K562 (cell line): ENCODE results near the gene STK26. TPM values are rescaled to one million over a fixed set of nuclear protein-coding genes. Genes with fewer than 3 reads are reported as not detected.
A peak's percentile ranks its signal among the peaks of the same experiment; 100 is the strongest.

Source experiments
- EP300 ChIP-seq: IDR thresholded peaks from 2 replicates; pipeline ENCODE4 v1.6.1; 2012; ENCODE audit warnings: low read length, improper control_type of control experiment
- LEF1 ChIP-seq: fragments of 450-650 bp; IDR thresholded peaks from 2 replicates; pipeline ENCODE4 v1.6.1; 2016; ENCODE audit warnings: mild to moderate bottlenecking
- MLLT1 ChIP-seq, 2 experiments: fragments of 450-650 bp; IDR thresholded peaks; 2 replicates each; pipeline ENCODE4 v1.6.1; 2016
- NR2C1 ChIP-seq, 2 experiments: fragments of 450-650 bp; IDR thresholded peaks; 2 replicates each; pipeline ENCODE4 v1.6.1; 2017; ENCODE audit warnings: mild to moderate bottlenecking in 2 of 2, antibody characterized with exemption in 1 of 2, inconsistent platforms in 1 of 2, missing compliant biosample characterization in 1 of 2, missing genetic modification characterization in 1 of 2
- RBBP5 ChIP-seq: fragments of 200-600 bp; sonication (generic); IDR thresholded peaks from 2 replicates; pipeline ENCODE4 v1.6.1; 2012; ENCODE audit warnings: borderline replicate concordance, mild to moderate bottlenecking, low read length, control low read depth, inconsistent platforms; ENCODE audit not compliant: insufficient read depth, poor library complexity, severe bottlenecking
- SMARCA4 ChIP-seq: fragments of 450-650 bp; IDR thresholded peaks from 2 replicates; pipeline ENCODE4 v1.6.1; 2016
- TGIF2 ChIP-seq: sonication (generic); formaldehyde crosslinking; IDR thresholded peaks from 2 replicates; pipeline ENCODE4 v1.8.1; 2022; ENCODE audit warnings: mild to moderate bottlenecking, missing genetic modification reagents, moderate library complexity
- ZBTB9 ChIP-seq: fragments of 450-650 bp; formaldehyde crosslinking; IDR thresholded peaks from 2 replicates; pipeline ENCODE4 v1.4.0; 2020; ENCODE audit warnings: mild to moderate bottlenecking, moderate library complexity
- ZKSCAN1 ChIP-seq: fragments of 150-350 bp; IDR thresholded peaks from 2 replicates; pipeline ENCODE4 v1.6.1; 2016; ENCODE audit warnings: low read depth, low read length
- ZMIZ1 ChIP-seq, 2 experiments: fragments of 150-350 bp in 1 of 2; IDR thresholded peaks; 2 replicates each; pipeline ENCODE4 v1.6.1; 2012 to 2016; ENCODE audit warnings: low read depth in 2 of 2, low read length in 2 of 2, mild to moderate bottlenecking in 1 of 2, moderate library complexity in 1 of 2
- polyA plus RNA-seq, 8 experiments: library from polyadenylated mRNA; depleted of rRNA in 4 of 8; stranded (reverse) in 5 of 8; unstranded in 3 of 8; fragments of >200 nt; fragmentation: Nextera tagmentation in 2 of 8; fragmentation: Illumina TruSeq in 1 of 8; extraction: Ambion mirVana in 2 of 8; extraction: Trizol in 1 of 8; gene quantifications; 2 replicates each; pipeline versions ENCODE4 v1.2.1 to v1.2.3, GENCODE V29; 2011 to 2014; ENCODE audit warnings: inconsistent platforms in 1 of 8, missing spikeins in 1 of 8
- total RNA-seq, 7 experiments: library from RNA; depleted of rRNA in 6 of 7; stranded (reverse); fragments of >200 nt in 6 of 7; fragmentation: Illumina TruSeq in 2 of 7; extraction: Trizol in 2 of 7; gene quantifications; 2 replicates each; pipeline versions ENCODE4 v1.2.1 to v1.2.3, GENCODE V29; 2011 to 2021; ENCODE audit warnings: low replicate concordance in 1 of 7
- TF ChIP-seq, protein P1 (sequence below): fragments of 200-800 bp; sonication (Bioruptor generic); IDR thresholded peaks from 2 replicates; pipeline ENCODE4 v1.6.1; 2017; ENCODE audit warnings: missing genetic modification characterization, missing compliant biosample characterization
- TF ChIP-seq, protein P2 (sequence below): sonication (generic); formaldehyde crosslinking; IDR thresholded peaks from 2 replicates; pipeline ENCODE4 v1.8.0; 2022; ENCODE audit warnings: mild to moderate bottlenecking, missing genetic modification reagents
- TF ChIP-seq, protein P3 (sequence below): fragments of 250-450 bp; sonication (Bioruptor Pico); IDR thresholded peaks from 2 replicates; pipeline ENCODE4 v1.4.0; 2020; ENCODE audit warnings: mild to moderate bottlenecking, moderate library complexity

STK26 gene
- total and polyA plus RNA-seq, 9 of the 15 experiments (the other 6 are each of a cell fraction or from before 2014, with no cell fraction given) = 28.1 to 72.9 (median 50.1) TPM

- TF ChIP-seq ZBTB9 (CRISPR knock-in tag) (no peak), RBBP5 (no peak), SMARCA4 (peak; percentile 37; the same call in 1 of the 2 replicates), ZMIZ1 (IDR thresholded peaks at IDR 0.05; ENCODE audit: low read depth in 2 of 2, low read length in 2 of 2) (no peak), LEF1 (peak; percentile 34; the same call in 1 of the 2 replicates), MLLT1 (IDR thresholded peaks at IDR 0.05) (no peak), ZKSCAN1 (no peak), TGIF2 (CRISPR knock-in tag) (no peak), NR2C1 (IDR thresholded peaks at IDR 0.05) (no peak), NR2C1 (tag; IDR thresholded peaks at IDR 0.05) (0 out of 2 replicates have a peak, but pooled peaks have one; percentile 21), EP300 (no peak)
- TF ChIP-seq, protein P1, sequence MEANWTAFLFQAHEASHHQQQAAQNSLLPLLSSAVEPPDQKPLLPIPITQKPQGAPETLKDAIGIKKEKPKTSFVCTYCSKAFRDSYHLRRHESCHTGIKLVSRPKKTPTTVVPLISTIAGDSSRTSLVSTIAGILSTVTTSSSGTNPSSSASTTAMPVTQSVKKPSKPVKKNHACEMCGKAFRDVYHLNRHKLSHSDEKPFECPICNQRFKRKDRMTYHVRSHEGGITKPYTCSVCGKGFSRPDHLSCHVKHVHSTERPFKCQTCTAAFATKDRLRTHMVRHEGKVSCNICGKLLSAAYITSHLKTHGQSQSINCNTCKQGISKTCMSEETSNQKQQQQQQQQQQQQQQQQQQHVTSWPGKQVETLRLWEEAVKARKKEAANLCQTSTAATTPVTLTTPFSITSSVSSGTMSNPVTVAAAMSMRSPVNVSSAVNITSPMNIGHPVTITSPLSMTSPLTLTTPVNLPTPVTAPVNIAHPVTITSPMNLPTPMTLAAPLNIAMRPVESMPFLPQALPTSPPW (CRISPR knock-in tag) = no peak; the same call in 1 of the 2 replicates
- TF ChIP-seq, protein P2, sequence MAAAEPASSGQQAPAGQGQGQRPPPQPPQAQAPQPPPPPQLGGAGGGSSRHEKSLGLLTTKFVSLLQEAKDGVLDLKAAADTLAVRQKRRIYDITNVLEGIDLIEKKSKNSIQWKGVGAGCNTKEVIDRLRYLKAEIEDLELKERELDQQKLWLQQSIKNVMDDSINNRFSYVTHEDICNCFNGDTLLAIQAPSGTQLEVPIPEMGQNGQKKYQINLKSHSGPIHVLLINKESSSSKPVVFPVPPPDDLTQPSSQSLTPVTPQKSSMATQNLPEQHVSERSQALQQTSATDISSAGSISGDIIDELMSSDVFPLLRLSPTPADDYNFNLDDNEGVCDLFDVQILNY (CRISPR knock-in tag) = no peak
- TF ChIP-seq, protein P3, sequence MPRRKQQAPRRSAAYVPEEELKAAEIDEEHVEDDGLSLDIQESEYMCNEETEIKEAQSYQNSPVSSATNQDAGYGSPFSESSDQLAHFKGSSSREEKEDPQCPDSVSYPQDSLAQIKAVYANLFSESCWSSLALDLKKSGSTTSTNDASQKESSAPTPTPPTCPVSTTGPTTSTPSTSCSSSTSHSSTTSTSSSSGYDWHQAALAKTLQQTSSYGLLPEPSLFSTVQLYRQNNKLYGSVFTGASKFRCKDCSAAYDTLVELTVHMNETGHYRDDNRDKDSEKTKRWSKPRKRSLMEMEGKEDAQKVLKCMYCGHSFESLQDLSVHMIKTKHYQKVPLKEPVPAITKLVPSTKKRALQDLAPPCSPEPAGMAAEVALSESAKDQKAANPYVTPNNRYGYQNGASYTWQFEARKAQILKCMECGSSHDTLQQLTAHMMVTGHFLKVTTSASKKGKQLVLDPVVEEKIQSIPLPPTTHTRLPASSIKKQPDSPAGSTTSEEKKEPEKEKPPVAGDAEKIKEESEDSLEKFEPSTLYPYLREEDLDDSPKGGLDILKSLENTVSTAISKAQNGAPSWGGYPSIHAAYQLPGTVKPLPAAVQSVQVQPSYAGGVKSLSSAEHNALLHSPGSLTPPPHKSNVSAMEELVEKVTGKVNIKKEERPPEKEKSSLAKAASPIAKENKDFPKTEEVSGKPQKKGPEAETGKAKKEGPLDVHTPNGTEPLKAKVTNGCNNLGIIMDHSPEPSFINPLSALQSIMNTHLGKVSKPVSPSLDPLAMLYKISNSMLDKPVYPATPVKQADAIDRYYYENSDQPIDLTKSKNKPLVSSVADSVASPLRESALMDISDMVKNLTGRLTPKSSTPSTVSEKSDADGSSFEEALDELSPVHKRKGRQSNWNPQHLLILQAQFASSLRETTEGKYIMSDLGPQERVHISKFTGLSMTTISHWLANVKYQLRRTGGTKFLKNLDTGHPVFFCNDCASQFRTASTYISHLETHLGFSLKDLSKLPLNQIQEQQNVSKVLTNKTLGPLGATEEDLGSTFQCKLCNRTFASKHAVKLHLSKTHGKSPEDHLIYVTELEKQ (CRISPR knock-in tag) = no peak
Measured at GRCh38 chrX:131987252-131987651, 35.9 kb upstream of the STK26 start (continued).
